Measurements from ENCODE around the gene TLR5. TPM values are rescaled to one million over a fixed set of nuclear protein-coding genes. Genes with fewer than 3 reads are reported as not detected.

Gene TLR5
- polyA plus RNA-seq, 1 of the 3 experiments (the other 2 are of a cell fraction) = not detected

DNA sequence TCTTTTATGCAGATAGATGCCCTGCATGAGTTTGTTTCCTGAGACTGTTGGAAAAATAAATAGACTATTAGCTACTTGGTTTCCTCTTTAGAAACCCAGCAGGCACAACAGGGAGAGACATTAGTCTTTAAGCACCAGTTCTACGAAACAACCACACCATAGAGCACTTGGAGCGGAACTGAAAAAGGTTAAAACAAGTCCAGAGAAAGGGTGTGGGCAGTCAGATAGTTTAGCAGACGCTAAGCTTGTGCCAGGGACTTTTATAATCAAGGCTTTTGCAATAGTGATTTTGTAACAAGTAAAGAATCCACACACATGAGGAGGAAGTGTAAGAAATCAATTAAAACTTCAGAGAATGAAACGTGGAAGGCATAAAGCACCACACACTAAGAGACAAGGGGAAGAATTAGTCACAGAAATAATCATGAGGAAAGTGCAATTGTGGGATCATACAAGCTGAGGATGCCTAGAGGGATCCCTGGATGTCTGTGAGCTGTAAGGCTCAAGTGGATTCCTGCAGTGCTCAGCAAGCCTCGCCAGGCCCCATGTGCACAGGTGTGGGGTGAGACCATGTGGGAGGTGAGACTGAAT lies 37.8 kb upstream of the TLR5 start:
- Histone ChIP-seq H3K36me3 (replicated peaks in 1 of 2; ENCODE audit: control insufficient read depth in 1 of 2, insufficient read depth in 2 of 2, low read length in 1 of 2) (no peaks in the 10 kb centered on the region), H3K9me2 (no peaks in the 10 kb centered on the region), H3K9me3 (no peaks in the 10 kb centered on the region), H4K20me1 (ENCODE audit: insufficient read depth) (no peaks in the 10 kb centered on the region), H3K27ac (ENCODE audit: low read depth in 2 of 2, low read length in 1 of 2) (no peak overlapping the region), H3K4me2 (no peak overlapping the region), H3F3A (replicated peaks; ENCODE audit: insufficient read depth) (no peaks in the 10 kb centered on the region), H3K4me1 (ENCODE audit: control insufficient read depth in 1 of 2, insufficient read depth in 2 of 2, low read depth in 1 of 2, low read length in 1 of 2) (no peaks in the 10 kb centered on the region), H3K9ac (no peak overlapping the region), H3K4me3 (ENCODE audit: low read depth in 2 of 2, low read length in 1 of 2) (no peak overlapping the region), H3K27me3 (ENCODE audit: insufficient read depth) (peaks cover 9% of the 10 kb centered on the region; the same call in 1 of the 2 replicates), H2AFZ (ENCODE audit: low read depth) (no peak overlapping the region), H3K79me2 (ENCODE audit: insufficient read depth) (no peaks in the 10 kb centered on the region)
- ChIA-PET POLR2A (no interaction called here), CTCF (interaction anchor here (0.6 to 1.6 kb wide), 2 partner anchors 38 to 47 kb away, joined by 3 to 6 read pairs; no protein-coding TSS in a partner anchor)
- TF ChIP-seq TAF1 (IDR thresholded peaks at IDR 0.05; ENCODE audit: borderline replicate concordance, low read depth, low read length) (no peak), EZH2phosphoT487 (IDR thresholded peaks at IDR 0.05; ENCODE audit: borderline replicate concordance, low read depth) (no peak), GABPA (IDR thresholded peaks at IDR 0.05; ENCODE audit: low read depth) (no peak), POLR2AphosphoS5 (IDR thresholded peaks at IDR 0.05; ENCODE audit: low read depth, low read length) (no peak), GATA2 (CRISPR knock-in tag; IDR thresholded peaks at IDR 0.05) (no peak), JUND (IDR thresholded peaks at IDR 0.05) (no peak), NFIC (IDR thresholded peaks at IDR 0.05; ENCODE audit: borderline replicate concordance) (no peak), YY1 (IDR thresholded peaks at IDR 0.05; ENCODE audit: low read depth) (no peak), TCF12 (IDR thresholded peaks at IDR 0.05) (no peak)
- TF ChIP-seq, protein P1, sequence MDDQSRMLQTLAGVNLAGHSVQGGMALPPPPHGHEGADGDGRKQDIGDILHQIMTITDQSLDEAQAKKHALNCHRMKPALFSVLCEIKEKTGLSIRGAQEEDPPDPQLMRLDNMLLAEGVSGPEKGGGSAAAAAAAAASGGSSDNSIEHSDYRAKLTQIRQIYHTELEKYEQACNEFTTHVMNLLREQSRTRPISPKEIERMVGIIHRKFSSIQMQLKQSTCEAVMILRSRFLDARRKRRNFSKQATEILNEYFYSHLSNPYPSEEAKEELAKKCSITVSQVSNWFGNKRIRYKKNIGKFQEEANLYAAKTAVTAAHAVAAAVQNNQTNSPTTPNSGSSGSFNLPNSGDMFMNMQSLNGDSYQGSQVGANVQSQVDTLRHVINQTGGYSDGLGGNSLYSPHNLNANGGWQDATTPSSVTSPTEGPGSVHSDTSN (IDR thresholded peaks at IDR 0.05) = no peak
- TF ChIP-seq, protein P2, sequence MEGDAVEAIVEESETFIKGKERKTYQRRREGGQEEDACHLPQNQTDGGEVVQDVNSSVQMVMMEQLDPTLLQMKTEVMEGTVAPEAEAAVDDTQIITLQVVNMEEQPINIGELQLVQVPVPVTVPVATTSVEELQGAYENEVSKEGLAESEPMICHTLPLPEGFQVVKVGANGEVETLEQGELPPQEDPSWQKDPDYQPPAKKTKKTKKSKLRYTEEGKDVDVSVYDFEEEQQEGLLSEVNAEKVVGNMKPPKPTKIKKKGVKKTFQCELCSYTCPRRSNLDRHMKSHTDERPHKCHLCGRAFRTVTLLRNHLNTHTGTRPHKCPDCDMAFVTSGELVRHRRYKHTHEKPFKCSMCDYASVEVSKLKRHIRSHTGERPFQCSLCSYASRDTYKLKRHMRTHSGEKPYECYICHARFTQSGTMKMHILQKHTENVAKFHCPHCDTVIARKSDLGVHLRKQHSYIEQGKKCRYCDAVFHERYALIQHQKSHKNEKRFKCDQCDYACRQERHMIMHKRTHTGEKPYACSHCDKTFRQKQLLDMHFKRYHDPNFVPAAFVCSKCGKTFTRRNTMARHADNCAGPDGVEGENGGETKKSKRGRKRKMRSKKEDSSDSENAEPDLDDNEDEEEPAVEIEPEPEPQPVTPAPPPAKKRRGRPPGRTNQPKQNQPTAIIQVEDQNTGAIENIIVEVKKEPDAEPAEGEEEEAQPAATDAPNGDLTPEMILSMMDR (IDR thresholded peaks at IDR 0.05) = no peak
- TF ChIP-seq, protein P3, sequence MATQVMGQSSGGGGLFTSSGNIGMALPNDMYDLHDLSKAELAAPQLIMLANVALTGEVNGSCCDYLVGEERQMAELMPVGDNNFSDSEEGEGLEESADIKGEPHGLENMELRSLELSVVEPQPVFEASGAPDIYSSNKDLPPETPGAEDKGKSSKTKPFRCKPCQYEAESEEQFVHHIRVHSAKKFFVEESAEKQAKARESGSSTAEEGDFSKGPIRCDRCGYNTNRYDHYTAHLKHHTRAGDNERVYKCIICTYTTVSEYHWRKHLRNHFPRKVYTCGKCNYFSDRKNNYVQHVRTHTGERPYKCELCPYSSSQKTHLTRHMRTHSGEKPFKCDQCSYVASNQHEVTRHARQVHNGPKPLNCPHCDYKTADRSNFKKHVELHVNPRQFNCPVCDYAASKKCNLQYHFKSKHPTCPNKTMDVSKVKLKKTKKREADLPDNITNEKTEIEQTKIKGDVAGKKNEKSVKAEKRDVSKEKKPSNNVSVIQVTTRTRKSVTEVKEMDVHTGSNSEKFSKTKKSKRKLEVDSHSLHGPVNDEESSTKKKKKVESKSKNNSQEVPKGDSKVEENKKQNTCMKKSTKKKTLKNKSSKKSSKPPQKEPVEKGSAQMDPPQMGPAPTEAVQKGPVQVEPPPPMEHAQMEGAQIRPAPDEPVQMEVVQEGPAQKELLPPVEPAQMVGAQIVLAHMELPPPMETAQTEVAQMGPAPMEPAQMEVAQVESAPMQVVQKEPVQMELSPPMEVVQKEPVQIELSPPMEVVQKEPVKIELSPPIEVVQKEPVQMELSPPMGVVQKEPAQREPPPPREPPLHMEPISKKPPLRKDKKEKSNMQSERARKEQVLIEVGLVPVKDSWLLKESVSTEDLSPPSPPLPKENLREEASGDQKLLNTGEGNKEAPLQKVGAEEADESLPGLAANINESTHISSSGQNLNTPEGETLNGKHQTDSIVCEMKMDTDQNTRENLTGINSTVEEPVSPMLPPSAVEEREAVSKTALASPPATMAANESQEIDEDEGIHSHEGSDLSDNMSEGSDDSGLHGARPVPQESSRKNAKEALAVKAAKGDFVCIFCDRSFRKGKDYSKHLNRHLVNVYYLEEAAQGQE (IDR thresholded peaks at IDR 0.05; ENCODE audit: low read depth, low read length) = no peak
- 33% methylated on average over 5 of the region's 5 CpGs for WGBS (ENCODE audit: low lambda C conversion rate)
- no peak for DNase-seq
